K562 (cell line): ENCODE results near the gene DKC1. TPM values are rescaled to one million over a fixed set of nuclear protein-coding genes. Genes with fewer than 3 reads are reported as not detected.

Source experiments
- DMBX1 ChIP-seq: fragments of 250-450 bp; sonication (Bioruptor Pico); IDR thresholded peaks from 2 replicates; pipeline ENCODE4 v1.8.0; 2022; ENCODE audit warnings: inconsistent platforms, mild to moderate bottlenecking, moderate library complexity, borderline replicate concordance
- FOXJ3 ChIP-seq: sonication (generic); formaldehyde crosslinking; IDR thresholded peaks from 2 replicates; pipeline ENCODE4 v1.4.0; 2020; ENCODE audit warnings: mild to moderate bottlenecking, missing genetic modification reagents
- HEY1 ChIP-seq: fragments of 250-450 bp; sonication (Bioruptor Pico); IDR thresholded peaks from 2 replicates; pipeline ENCODE4 v1.5.0; 2020; ENCODE audit warnings: mild to moderate bottlenecking, moderate library complexity, borderline replicate concordance
- KAT8 ChIP-seq: fragments of 450-650 bp; IDR thresholded peaks from 2 replicates; pipeline ENCODE4 v1.6.1; 2016; ENCODE audit warnings: low read depth, mild to moderate bottlenecking
- MEF2A ChIP-seq: IDR thresholded peaks from 2 replicates; pipeline ENCODE4 v1.6.1; 2011; ENCODE audit warnings: low read depth, mild to moderate bottlenecking, low read length, moderate library complexity; ENCODE audit not compliant: control insufficient read depth
- RNF2 ChIP-seq: sonication (generic); IDR thresholded peaks from 2 replicates; pipeline ENCODE4 v1.6.1; 2016
- SIN3A ChIP-seq, 2 experiments: fragments of 150-350 bp in 1 of 2; IDR thresholded peaks; 2 replicates each; pipeline ENCODE4 v1.6.1; 2011 to 2016; ENCODE audit warnings: borderline replicate concordance in 2 of 2, low read depth in 2 of 2, low read length in 2 of 2, mild to moderate bottlenecking in 2 of 2, moderate library complexity in 2 of 2; ENCODE audit not compliant: control insufficient read depth in 1 of 2
- TBP ChIP-seq: optimal IDR thresholded peaks from 2 replicates; pipeline ENCODE3; 2011; ENCODE audit warnings: low read depth, low read length, improper control_type of control experiment
- polyA plus RNA-seq, 8 experiments: library from polyadenylated mRNA; depleted of rRNA in 4 of 8; stranded (reverse) in 5 of 8; unstranded in 3 of 8; fragments of >200 nt; fragmentation: Nextera tagmentation in 2 of 8; fragmentation: Illumina TruSeq in 1 of 8; extraction: Ambion mirVana in 2 of 8; extraction: Trizol in 1 of 8; gene quantifications; 2 replicates each; pipeline versions ENCODE4 v1.2.1 to v1.2.3, GENCODE V29; 2011 to 2014; ENCODE audit warnings: inconsistent platforms in 1 of 8, missing spikeins in 1 of 8
- total RNA-seq, 7 experiments: library from RNA; depleted of rRNA in 6 of 7; stranded (reverse); fragments of >200 nt in 6 of 7; fragmentation: Illumina TruSeq in 2 of 7; extraction: Trizol in 2 of 7; gene quantifications; 2 replicates each; pipeline versions ENCODE4 v1.2.1 to v1.2.3, GENCODE V29; 2011 to 2021; ENCODE audit warnings: low replicate concordance in 1 of 7
- TF ChIP-seq, protein P1 (sequence below), 2 experiments: fragments of 450-650 bp in 1 of 2; IDR thresholded peaks; 2 replicates each; pipeline ENCODE4 v1.6.1; 2011 to 2017; ENCODE audit warnings: low read depth in 2 of 2, antibody characterized with exemption in 1 of 2, borderline replicate concordance in 1 of 2, low read length in 1 of 2, mild to moderate bottlenecking in 1 of 2, mixed read lengths in 1 of 2; ENCODE audit not compliant: control insufficient read depth in 1 of 2
- TF ChIP-seq, protein P2 (sequence below): IDR thresholded peaks from 3 replicates; pipeline ENCODE4 v1.6.1; 2011; ENCODE audit warnings: borderline replicate concordance, mild to moderate bottlenecking, moderate library complexity; ENCODE audit not compliant: insufficient read length; ENCODE audit errors: extremely low read depth
- TF ChIP-seq, protein P3 (sequence below): sonication (generic); formaldehyde crosslinking; IDR thresholded peaks from 2 replicates; pipeline ENCODE4 v1.8.0; 2023; ENCODE audit warnings: missing genetic modification reagents, mild to moderate bottlenecking, borderline replicate concordance
- TF ChIP-seq, protein P4 (sequence below), 3 experiments: fragments of 200-800 bp in 1 of 3; sonication (Bioruptor generic) in 1 of 3; sonication (generic) in 1 of 3; formaldehyde crosslinking in 1 of 3; IDR thresholded peaks; 2 replicates each; pipeline versions ENCODE4 v1.6.1 to v1.8.0; 2016 to 2022; ENCODE audit warnings: mild to moderate bottlenecking in 2 of 3, missing compliant biosample characterization in 2 of 3, missing genetic modification characterization in 2 of 3, missing genetic modification reagents in 1 of 3

DKC1 gene
- total and polyA plus RNA-seq, 9 of the 15 experiments (the other 6 are each of a cell fraction or from before 2014, with no cell fraction given), result 205 to 313 (median 219) TPM

DNA sequence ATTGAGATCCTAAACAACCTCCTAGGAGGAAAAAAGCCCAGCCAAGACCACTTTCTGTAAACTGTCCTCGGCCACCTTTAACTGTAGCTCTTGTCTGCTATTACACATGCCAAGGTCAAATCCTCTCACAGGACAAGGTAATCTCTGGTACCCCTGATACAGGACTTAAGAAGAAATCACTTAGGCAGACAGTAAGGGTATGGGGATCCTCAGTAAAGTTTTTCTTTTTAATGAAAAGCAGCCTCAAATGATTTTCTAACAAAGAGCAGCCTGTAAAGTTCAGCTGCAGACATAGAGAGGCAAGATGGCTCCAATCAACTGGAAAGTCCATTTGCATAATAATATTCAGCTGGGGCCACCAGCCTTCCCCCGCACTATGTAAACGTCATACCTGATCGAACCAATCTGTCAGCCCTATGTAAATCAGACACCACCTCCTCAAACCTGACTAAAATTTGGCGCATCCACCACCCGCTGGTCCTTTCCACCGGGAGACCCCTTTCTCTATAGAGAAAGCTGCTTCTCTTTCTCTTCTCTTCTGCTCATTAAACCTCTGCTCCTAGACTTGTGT, 57.2 kb downstream of the DKC1 start (continued):
- TF ChIP-seq, protein P1, sequence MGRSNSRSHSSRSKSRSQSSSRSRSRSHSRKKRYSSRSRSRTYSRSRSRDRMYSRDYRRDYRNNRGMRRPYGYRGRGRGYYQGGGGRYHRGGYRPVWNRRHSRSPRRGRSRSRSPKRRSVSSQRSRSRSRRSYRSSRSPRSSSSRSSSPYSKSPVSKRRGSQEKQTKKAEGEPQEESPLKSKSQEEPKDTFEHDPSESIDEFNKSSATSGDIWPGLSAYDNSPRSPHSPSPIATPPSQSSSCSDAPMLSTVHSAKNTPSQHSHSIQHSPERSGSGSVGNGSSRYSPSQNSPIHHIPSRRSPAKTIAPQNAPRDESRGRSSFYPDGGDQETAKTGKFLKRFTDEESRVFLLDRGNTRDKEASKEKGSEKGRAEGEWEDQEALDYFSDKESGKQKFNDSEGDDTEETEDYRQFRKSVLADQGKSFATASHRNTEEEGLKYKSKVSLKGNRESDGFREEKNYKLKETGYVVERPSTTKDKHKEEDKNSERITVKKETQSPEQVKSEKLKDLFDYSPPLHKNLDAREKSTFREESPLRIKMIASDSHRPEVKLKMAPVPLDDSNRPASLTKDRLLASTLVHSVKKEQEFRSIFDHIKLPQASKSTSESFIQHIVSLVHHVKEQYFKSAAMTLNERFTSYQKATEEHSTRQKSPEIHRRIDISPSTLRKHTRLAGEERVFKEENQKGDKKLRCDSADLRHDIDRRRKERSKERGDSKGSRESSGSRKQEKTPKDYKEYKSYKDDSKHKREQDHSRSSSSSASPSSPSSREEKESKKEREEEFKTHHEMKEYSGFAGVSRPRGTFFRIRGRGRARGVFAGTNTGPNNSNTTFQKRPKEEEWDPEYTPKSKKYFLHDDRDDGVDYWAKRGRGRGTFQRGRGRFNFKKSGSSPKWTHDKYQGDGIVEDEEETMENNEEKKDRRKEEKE (IDR thresholded peaks at IDR 0.05; ENCODE audit: borderline replicate concordance in 1 of 2, control insufficient read depth in 1 of 2, low read depth in 2 of 2, low read length in 1 of 2), result no peak
- TF ChIP-seq KAT8, result no peak
- TF ChIP-seq DMBX1 (CRISPR knock-in tag), result no peak
- TF ChIP-seq MEF2A, result no peak
- TF ChIP-seq TBP, result no peak
- TF ChIP-seq RNF2, result no peak; the same call in 1 of the 2 replicates
- TF ChIP-seq, protein P2, sequence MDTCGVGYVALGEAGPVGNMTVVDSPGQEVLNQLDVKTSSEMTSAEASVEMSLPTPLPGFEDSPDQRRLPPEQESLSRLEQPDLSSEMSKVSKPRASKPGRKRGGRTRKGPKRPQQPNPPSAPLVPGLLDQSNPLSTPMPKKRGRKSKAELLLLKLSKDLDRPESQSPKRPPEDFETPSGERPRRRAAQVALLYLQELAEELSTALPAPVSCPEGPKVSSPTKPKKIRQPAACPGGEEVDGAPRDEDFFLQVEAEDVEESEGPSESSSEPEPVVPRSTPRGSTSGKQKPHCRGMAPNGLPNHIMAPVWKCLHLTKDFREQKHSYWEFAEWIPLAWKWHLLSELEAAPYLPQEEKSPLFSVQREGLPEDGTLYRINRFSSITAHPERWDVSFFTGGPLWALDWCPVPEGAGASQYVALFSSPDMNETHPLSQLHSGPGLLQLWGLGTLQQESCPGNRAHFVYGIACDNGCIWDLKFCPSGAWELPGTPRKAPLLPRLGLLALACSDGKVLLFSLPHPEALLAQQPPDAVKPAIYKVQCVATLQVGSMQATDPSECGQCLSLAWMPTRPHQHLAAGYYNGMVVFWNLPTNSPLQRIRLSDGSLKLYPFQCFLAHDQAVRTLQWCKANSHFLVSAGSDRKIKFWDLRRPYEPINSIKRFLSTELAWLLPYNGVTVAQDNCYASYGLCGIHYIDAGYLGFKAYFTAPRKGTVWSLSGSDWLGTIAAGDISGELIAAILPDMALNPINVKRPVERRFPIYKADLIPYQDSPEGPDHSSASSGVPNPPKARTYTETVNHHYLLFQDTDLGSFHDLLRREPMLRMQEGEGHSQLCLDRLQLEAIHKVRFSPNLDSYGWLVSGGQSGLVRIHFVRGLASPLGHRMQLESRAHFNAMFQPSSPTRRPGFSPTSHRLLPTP, result no peak
- TF ChIP-seq FOXJ3, result no peak
- TF ChIP-seq, protein P3, sequence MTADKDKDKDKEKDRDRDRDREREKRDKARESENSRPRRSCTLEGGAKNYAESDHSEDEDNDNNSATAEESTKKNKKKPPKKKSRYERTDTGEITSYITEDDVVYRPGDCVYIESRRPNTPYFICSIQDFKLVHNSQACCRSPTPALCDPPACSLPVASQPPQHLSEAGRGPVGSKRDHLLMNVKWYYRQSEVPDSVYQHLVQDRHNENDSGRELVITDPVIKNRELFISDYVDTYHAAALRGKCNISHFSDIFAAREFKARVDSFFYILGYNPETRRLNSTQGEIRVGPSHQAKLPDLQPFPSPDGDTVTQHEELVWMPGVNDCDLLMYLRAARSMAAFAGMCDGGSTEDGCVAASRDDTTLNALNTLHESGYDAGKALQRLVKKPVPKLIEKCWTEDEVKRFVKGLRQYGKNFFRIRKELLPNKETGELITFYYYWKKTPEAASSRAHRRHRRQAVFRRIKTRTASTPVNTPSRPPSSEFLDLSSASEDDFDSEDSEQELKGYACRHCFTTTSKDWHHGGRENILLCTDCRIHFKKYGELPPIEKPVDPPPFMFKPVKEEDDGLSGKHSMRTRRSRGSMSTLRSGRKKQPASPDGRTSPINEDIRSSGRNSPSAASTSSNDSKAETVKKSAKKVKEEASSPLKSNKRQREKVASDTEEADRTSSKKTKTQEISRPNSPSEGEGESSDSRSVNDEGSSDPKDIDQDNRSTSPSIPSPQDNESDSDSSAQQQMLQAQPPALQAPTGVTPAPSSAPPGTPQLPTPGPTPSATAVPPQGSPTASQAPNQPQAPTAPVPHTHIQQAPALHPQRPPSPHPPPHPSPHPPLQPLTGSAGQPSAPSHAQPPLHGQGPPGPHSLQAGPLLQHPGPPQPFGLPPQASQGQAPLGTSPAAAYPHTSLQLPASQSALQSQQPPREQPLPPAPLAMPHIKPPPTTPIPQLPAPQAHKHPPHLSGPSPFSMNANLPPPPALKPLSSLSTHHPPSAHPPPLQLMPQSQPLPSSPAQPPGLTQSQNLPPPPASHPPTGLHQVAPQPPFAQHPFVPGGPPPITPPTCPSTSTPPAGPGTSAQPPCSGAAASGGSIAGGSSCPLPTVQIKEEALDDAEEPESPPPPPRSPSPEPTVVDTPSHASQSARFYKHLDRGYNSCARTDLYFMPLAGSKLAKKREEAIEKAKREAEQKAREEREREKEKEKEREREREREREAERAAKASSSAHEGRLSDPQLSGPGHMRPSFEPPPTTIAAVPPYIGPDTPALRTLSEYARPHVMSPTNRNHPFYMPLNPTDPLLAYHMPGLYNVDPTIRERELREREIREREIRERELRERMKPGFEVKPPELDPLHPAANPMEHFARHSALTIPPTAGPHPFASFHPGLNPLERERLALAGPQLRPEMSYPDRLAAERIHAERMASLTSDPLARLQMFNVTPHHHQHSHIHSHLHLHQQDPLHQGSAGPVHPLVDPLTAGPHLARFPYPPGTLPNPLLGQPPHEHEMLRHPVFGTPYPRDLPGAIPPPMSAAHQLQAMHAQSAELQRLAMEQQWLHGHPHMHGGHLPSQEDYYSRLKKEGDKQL, result no peak
- TF ChIP-seq SIN3A (IDR thresholded peaks at IDR 0.05; ENCODE audit: borderline replicate concordance in 2 of 2, control insufficient read depth in 1 of 2, low read depth in 2 of 2, low read length in 2 of 2), result no peak
- TF ChIP-seq, protein P4, sequence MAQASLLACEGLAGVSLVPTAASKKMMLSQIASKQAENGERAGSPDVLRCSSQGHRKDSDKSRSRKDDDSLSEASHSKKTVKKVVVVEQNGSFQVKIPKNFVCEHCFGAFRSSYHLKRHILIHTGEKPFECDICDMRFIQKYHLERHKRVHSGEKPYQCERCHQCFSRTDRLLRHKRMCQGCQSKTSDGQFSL (CRISPR knock-in tag; IDR thresholded peaks at IDR 0.05), result no peak
- TF ChIP-seq, protein P4 (tag; IDR thresholded peaks at IDR 0.05), result no peak
- TF ChIP-seq HEY1 (CRISPR knock-in tag), result no peak
